Mesendoderm (in vitro differentiated cells): ENCODE data around the gene SLC25A13.

Experiments
- DNase-seq: peaks from one replicate; pipeline ENCODE4 v3.0.0; 2013
- H2AK5ac ChIP-seq: 2 replicates; pipeline ENCODE4 v1.6.1; 2013; ENCODE audit warnings: low read length, inconsistent platforms
- H2BK120ac ChIP-seq: 2 replicates; pipeline ENCODE4 v1.6.1; 2013; ENCODE audit warnings: low read depth, mild to moderate bottlenecking, low read length, moderate library complexity, mixed read lengths
- H2BK15ac ChIP-seq: replicated peaks from 2 replicates; pipeline ENCODE4 v1.6.1; 2013; ENCODE audit warnings: low read depth, mild to moderate bottlenecking, moderate library complexity
- H2BK5ac ChIP-seq: 2 replicates; pipeline ENCODE4 v1.6.1; 2013; ENCODE audit warnings: low read length, inconsistent platforms
- H3K18ac ChIP-seq: 2 replicates; pipeline ENCODE4 v1.6.1; 2013; ENCODE audit warnings: mild to moderate bottlenecking, low read length, mixed read lengths
- H3K23ac ChIP-seq: one replicate; pipeline ENCODE4 v1.6.1; 2013; ENCODE audit warnings: low read length
- H3K27ac ChIP-seq: 2 replicates; pipeline ENCODE4 v1.5.1; 2013; ENCODE audit warnings: low read depth, mild to moderate bottlenecking, inconsistent platforms, low read length, moderate library complexity
- H3K27me3 ChIP-seq: 2 replicates; pipeline ENCODE4 v1.6.1; 2013; ENCODE audit warnings: low read length, control low read depth, mild to moderate bottlenecking, inconsistent platforms; ENCODE audit not compliant: insufficient read depth, poor library complexity
- H3K36me3 ChIP-seq: 2 replicates; pipeline ENCODE4 v1.6.1; 2013; ENCODE audit warnings: low read length, inconsistent platforms; ENCODE audit not compliant: control insufficient read depth, insufficient read depth
- H3K4ac ChIP-seq: one replicate; pipeline ENCODE4 v1.6.1; 2013; ENCODE audit warnings: low read depth, mild to moderate bottlenecking, low read length, moderate library complexity
- H3K4me1 ChIP-seq: 2 replicates; pipeline ENCODE4 v1.6.1; 2013; ENCODE audit warnings: low read depth, low read length, inconsistent platforms; ENCODE audit not compliant: control insufficient read depth
- H3K4me2 ChIP-seq: 2 replicates; pipeline ENCODE4 v1.6.1; 2013; ENCODE audit warnings: low read length
- H3K4me3 ChIP-seq: 2 replicates; pipeline ENCODE4 v1.5.1; 2013; ENCODE audit warnings: mild to moderate bottlenecking, low read length
- H3K56ac ChIP-seq: one replicate; pipeline ENCODE4 v1.6.1; 2013; ENCODE audit warnings: low read length
- H3K79me1 ChIP-seq: 2 replicates; pipeline ENCODE4 v1.6.1; 2013; ENCODE audit warnings: low read length, inconsistent platforms
- H3K79me2 ChIP-seq: 2 replicates; pipeline ENCODE4 v1.6.1; 2013; ENCODE audit warnings: mild to moderate bottlenecking, low read length; ENCODE audit not compliant: control insufficient read depth, insufficient read depth
- H3K9ac ChIP-seq: 2 replicates; pipeline ENCODE4 v1.6.1; 2013; ENCODE audit warnings: low read length, inconsistent platforms
- H4K5ac ChIP-seq: one replicate; pipeline ENCODE4 v1.6.1; 2013; ENCODE audit warnings: low read length
- H4K8ac ChIP-seq: one replicate; pipeline ENCODE4 v1.6.1; 2013; ENCODE audit warnings: low read depth, mild to moderate bottlenecking, control low read depth, low read length, moderate library complexity
- WGBS: extraction: QIAGEN DNeasy Blood & Tissue Kit; methylation state at CpG from one replicate; pipeline ENCODE4 v1.1.7; 2013; ENCODE audit warnings: low lambda C conversion rate, missing lambda C conversion rate; ENCODE audit not compliant: insufficient coverage; ENCODE audit errors: extremely low coverage; 5-methylcytosine and 5-hydroxymethylcytosine counted together

Gene SLC25A13

DNA sequence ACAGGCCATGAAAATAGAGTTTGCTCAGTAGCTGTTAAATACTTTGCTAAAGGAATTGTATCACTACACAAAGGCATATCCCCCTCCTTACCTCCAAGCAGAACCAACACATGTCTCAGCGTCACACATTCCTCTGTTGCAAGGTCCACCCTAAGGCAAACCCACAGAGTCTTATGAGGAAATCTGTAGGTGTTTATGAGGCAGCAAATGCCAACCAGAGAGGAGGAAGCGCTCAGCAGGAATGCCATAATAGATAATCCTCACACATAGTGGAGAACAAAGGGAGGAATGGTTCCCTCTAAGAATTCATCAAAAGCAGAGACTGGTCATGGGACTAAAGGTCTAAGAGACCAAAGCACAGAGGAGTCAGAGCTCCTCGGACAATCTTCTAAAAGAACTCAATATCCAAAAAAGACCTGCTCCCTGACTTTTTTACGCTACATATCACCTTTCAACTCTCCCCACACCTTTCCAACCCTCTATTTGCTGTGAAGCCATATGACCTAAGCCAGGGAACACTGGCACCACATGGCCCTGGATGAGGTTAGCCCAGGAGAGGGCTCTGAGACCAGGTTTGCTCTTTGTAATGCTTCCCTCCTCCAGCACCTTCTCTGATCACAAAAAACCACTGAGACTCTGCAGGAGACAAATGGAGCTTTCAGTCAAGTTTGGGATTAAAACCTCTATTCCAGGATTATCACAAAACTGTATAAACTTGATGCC, 7.3 kb downstream of the SLC25A13 start:
- Histone ChIP-seq H3K79me1 (peaks cover 16% of the 10 kb centered on the region), H3K27ac (peak overlapping the region; percentile 80), H4K5ac (no peak overlapping the region), H3K4me3 (no peak overlapping the region), H2BK15ac (peak overlapping the region; percentile 14), H3K9ac (no peak overlapping the region), H3K79me2 (peaks cover 43% of the 10 kb centered on the region), H3K4ac (no peak overlapping the region), H4K8ac (no peak overlapping the region), H3K18ac (peak overlapping the region; percentile 22), H3K4me2 (no peak overlapping the region), H2AK5ac (no peak overlapping the region), H3K56ac (peak overlapping the region; percentile 57), H2BK120ac (peak overlapping the region; percentile 62), H2BK5ac (peak overlapping the region; percentile 6), H3K36me3 (no peaks in the 10 kb centered on the region), H3K4me1 (peaks cover 18% of the 10 kb centered on the region), H3K27me3 (no peaks in the 10 kb centered on the region), H3K23ac (no peak overlapping the region)
- no CpG with 5 or more reads among the region's 4 CpGs for WGBS
- peak; percentile 97 for DNase-seq

GRCh38 chr7:96313940-96314339, 8.0 kb downstream of the SLC25A13 start:
- Histone ChIP-seq H3K56ac (peak overlapping the region; percentile 53), H4K8ac (no peak overlapping the region), H2BK15ac (no peak overlapping the region), H2BK120ac (no peak overlapping the region), H3K27ac (peak overlapping the region; percentile 64), H3K27me3 (no peaks in the 10 kb centered on the region), H3K9ac (no peak overlapping the region), H2BK5ac (peak overlapping the region; percentile 64), H2AK5ac (peak overlapping the region; percentile 44), H3K4me3 (no peak overlapping the region), H3K79me2 (peaks cover 46% of the 10 kb centered on the region), H3K4ac (no peak overlapping the region), H3K18ac (peak overlapping the region; percentile 75), H4K5ac (no peak overlapping the region), H3K4me2 (no peak overlapping the region), H3K23ac (no peak overlapping the region), H3K4me1 (peaks cover 18% of the 10 kb centered on the region), H3K36me3 (no peaks in the 10 kb centered on the region), H3K79me1 (peaks cover 22% of the 10 kb centered on the region)
- no CpG with 5 or more reads among the region's 3 CpGs for WGBS
- DNase-seq = no peak

- DNase-seq = no peak
- Histone ChIP-seq H3K23ac (no peak overlapping the region), H4K5ac (no peak overlapping the region), H3K4me2 (no peak overlapping the region), H3K4me3 (no peak overlapping the region), H3K4ac (no peak overlapping the region), H2BK5ac (no peak overlapping the region), H3K18ac (peak overlapping the region; percentile 39), H3K79me2 (peaks cover 45% of the 10 kb centered on the region), H3K9ac (no peak overlapping the region), H3K27me3 (no peaks in the 10 kb centered on the region), H3K79me1 (peaks cover 22% of the 10 kb centered on the region), H4K8ac (no peak overlapping the region), H3K4me1 (peaks cover 19% of the 10 kb centered on the region), H2AK5ac (no peak overlapping the region), H3K36me3 (no peaks in the 10 kb centered on the region), H2BK120ac (no peak overlapping the region), H2BK15ac (no peak overlapping the region), H3K56ac (no peak overlapping the region), H3K27ac (no peak overlapping the region)
- no CpG with 5 or more reads among the region's 4 CpGs for WGBS
These were observed 9.4 kb downstream of the SLC25A13 start for GRCh38 chr7:96312502-96312901.

- no peak overlapping the region for H2BK5ac ChIP-seq
- H3K27ac ChIP-seq = no peak overlapping the region
- H3K36me3 ChIP-seq = no peaks in the 10 kb centered on the region
- H4K8ac ChIP-seq = no peak overlapping the region
- H3K4me3 ChIP-seq = no peak overlapping the region
- DNase-seq = no peak
- H3K79me2 ChIP-seq = peaks cover 45% of the 10 kb centered on the region
- H3K23ac ChIP-seq = no peak overlapping the region
- H3K4ac ChIP-seq = no peak overlapping the region
- H2BK15ac ChIP-seq = no peak overlapping the region
- no peak overlapping the region for H3K18ac ChIP-seq
- no peaks in the 10 kb centered on the region for H3K27me3 ChIP-seq
- H2AK5ac ChIP-seq = no peak overlapping the region
- peaks cover 19% of the 10 kb centered on the region for H3K4me1 ChIP-seq
- H3K56ac ChIP-seq = no peak overlapping the region
- H3K4me2 ChIP-seq = no peak overlapping the region
- H3K79me1 ChIP-seq = peaks cover 22% of the 10 kb centered on the region
- no CpG with 5 or more reads among the region's 2 CpGs for WGBS
- H3K9ac ChIP-seq = no peak overlapping the region
- no peak overlapping the region for H2BK120ac ChIP-seq
- H4K5ac ChIP-seq = no peak overlapping the region
These were observed 9.9 kb downstream of the SLC25A13 start for GRCh38 chr7:96311967-96312366.

- Histone ChIP-seq H3K4me1 (peaks cover 13% of the 10 kb centered on the region), H3K9ac (no peak overlapping the region), H3K79me1 (peaks cover 27% of the 10 kb centered on the region), H3K36me3 (no peaks in the 10 kb centered on the region), H3K79me2 (peaks cover 47% of the 10 kb centered on the region), H3K27ac (no peak overlapping the region), H2BK15ac (no peak overlapping the region), H3K27me3 (no peaks in the 10 kb centered on the region), H2BK5ac (no peak overlapping the region), H3K4me2 (no peak overlapping the region), H3K4ac (no peak overlapping the region), H3K56ac (no peak overlapping the region), H3K23ac (no peak overlapping the region), H4K8ac (no peak overlapping the region), H3K4me3 (no peak overlapping the region), H2BK120ac (no peak overlapping the region), H2AK5ac (no peak overlapping the region), H3K18ac (no peak overlapping the region), H4K5ac (no peak overlapping the region)
- WGBS = no CpG with 5 or more reads among the region's 3 CpGs
- no peak for DNase-seq
These were observed 11.8 kb downstream of the SLC25A13 start for GRCh38 chr7:96310110-96310509.

DNA sequence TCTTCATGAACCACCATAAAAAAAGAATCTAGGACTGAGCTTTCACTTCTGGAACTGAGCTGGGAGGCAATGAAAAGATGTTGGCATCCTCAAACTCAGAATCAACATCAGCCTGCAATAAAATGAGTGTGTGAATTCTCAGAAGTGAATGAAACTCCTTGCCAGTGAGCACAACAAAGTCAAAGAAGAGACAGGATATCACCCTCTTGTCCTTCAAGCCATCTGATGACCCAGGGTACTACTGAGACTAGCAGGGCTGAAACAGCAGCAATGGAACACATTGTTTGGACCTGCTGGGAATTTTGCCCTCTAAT, 13.0 kb downstream of the SLC25A13 start:
- no peaks in the 10 kb centered on the region for H3K36me3 ChIP-seq
- no peak overlapping the region for H3K27ac ChIP-seq
- H3K18ac ChIP-seq = no peak overlapping the region
- peaks cover 27% of the 10 kb centered on the region for H3K79me1 ChIP-seq
- no peak overlapping the region for H3K4me3 ChIP-seq
- no peak overlapping the region for H4K5ac ChIP-seq
- H3K4me1 ChIP-seq = peaks cover 5% of the 10 kb centered on the region
- peaks cover 49% of the 10 kb centered on the region for H3K79me2 ChIP-seq
- no peak for DNase-seq
- no peak overlapping the region for H3K23ac ChIP-seq
- H3K4ac ChIP-seq = no peak overlapping the region
- H4K8ac ChIP-seq = no peak overlapping the region
- H2BK5ac ChIP-seq = no peak overlapping the region
- no peak overlapping the region for H3K9ac ChIP-seq
- no peak overlapping the region for H3K56ac ChIP-seq
- no peak overlapping the region for H2BK15ac ChIP-seq
- no peak overlapping the region for H2BK120ac ChIP-seq
- no peak overlapping the region for H2AK5ac ChIP-seq
- H3K4me2 ChIP-seq = no peak overlapping the region
- H3K27me3 ChIP-seq = no peaks in the 10 kb centered on the region
